ENCODE results near the gene RNF11. TPM values are rescaled to one million over a fixed set of nuclear protein-coding genes. Genes with fewer than 3 reads are reported as not detected.

RNF11 gene
- total RNA-seq, 2 donors from 2014 or later: 87.2 to 103 TPM

- DNase-seq (ENCODE audit: low spot score): no peak
- Histone ChIP-seq H3K27ac (peak overlapping the region; percentile 13), H3K36me3 (no peaks in the 10 kb centered on the region), H3K4me3 (no peak overlapping the region), H3K4me1 (peaks cover 0 to 83% of the 10 kb centered on the region in 2 donors), H3K9me3 (no peaks in the 10 kb centered on the region), H3K27me3 (no peaks in the 10 kb centered on the region)
- TF ChIP-seq, protein P1, sequence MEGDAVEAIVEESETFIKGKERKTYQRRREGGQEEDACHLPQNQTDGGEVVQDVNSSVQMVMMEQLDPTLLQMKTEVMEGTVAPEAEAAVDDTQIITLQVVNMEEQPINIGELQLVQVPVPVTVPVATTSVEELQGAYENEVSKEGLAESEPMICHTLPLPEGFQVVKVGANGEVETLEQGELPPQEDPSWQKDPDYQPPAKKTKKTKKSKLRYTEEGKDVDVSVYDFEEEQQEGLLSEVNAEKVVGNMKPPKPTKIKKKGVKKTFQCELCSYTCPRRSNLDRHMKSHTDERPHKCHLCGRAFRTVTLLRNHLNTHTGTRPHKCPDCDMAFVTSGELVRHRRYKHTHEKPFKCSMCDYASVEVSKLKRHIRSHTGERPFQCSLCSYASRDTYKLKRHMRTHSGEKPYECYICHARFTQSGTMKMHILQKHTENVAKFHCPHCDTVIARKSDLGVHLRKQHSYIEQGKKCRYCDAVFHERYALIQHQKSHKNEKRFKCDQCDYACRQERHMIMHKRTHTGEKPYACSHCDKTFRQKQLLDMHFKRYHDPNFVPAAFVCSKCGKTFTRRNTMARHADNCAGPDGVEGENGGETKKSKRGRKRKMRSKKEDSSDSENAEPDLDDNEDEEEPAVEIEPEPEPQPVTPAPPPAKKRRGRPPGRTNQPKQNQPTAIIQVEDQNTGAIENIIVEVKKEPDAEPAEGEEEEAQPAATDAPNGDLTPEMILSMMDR (IDR thresholded peaks at IDR 0.05): no peak
Measured at GRCh38 chr1:51264451-51264850, 28.4 kb downstream of the RNF11 start.

- DNase-seq (ENCODE audit: low spot score): no peak
- Histone ChIP-seq H3K27me3 (no peaks in the 10 kb centered on the region), H3K4me3 (no peak overlapping the region), H3K27ac (no peak overlapping the region), H3K36me3 (no peaks in the 10 kb centered on the region), H3K4me1 (peaks cover 0 to 75% of the 10 kb centered on the region in 2 donors), H3K9me3 (no peaks in the 10 kb centered on the region)
- TF ChIP-seq, protein P1 (IDR thresholded peaks at IDR 0.05): no peak
Measured at GRCh38 chr1:51265618-51266017, 29.5 kb downstream of the RNF11 start.

DNA sequence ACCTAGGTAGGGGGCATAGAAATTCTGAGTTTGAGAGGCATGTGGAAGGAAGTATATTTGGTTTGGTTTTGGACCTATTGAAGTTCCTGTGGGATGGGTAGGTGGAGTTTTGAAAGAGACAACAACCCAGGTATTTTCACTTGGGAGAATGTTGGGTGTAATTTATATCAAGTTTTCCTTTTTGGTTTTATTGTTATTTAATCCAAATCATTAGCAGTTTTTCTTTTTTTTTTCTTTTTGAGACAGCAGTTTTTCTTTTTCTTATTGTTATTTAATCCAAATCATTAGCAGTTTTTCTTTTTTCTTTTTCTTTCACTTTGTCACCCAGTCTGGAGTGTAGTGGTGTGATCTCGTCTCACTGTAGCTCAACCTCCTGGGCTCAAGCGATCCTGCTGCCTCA, 30.1 kb downstream of the RNF11 start:
- peaks cover 5% of the 10 kb centered on the region for H3K36me3 ChIP-seq
- H3K4me1 ChIP-seq: peaks cover 0 to 69% of the 10 kb centered on the region in 2 donors
- H3K27me3 ChIP-seq: no peaks in the 10 kb centered on the region
- H3K4me3 ChIP-seq: no peak overlapping the region
- TF ChIP-seq, protein P1 (IDR thresholded peaks at IDR 0.05): no peak
- DNase-seq (ENCODE audit: low spot score): no peak
- H3K27ac ChIP-seq: no peak overlapping the region
- H3K9me3 ChIP-seq: no peaks in the 10 kb centered on the region

GRCh38 chr1:51266791-51267190, 30.7 kb downstream of the RNF11 start:
- Histone ChIP-seq H3K36me3 (peaks cover 10% of the 10 kb centered on the region), H3K27ac (no peak overlapping the region), H3K4me1 (peaks cover 0 to 63% of the 10 kb centered on the region in 2 donors), H3K27me3 (no peaks in the 10 kb centered on the region), H3K4me3 (no peak overlapping the region), H3K9me3 (no peaks in the 10 kb centered on the region)
- TF ChIP-seq, protein P1 (IDR thresholded peaks at IDR 0.05): no peak
- DNase-seq (ENCODE audit: low spot score): no peak

DNA sequence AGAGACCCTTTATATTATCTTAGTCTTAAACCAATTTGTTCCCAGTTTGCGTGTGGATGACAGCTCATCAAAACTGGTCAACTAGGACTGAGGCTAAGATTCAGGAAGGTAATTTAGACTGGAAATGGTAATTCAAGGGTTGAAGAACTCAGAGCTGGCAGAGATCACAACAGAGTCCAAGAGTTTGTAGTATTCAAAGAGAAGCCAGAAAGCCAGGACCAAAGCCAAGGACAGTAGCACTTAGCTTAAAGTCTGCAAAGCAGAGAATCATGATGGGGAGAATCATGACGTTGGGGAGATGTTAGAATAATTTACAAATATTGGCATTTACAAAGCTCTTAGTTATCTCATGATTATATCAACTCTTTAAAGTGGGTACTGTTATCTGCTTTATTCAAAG, 32.6 kb downstream of the RNF11 start:
- Histone ChIP-seq H3K4me3 (no peak overlapping the region), H3K4me1 (peaks cover 0 to 52% of the 10 kb centered on the region in 2 donors), H3K9me3 (no peaks in the 10 kb centered on the region), H3K27me3 (no peaks in the 10 kb centered on the region), H3K27ac (peak overlapping the region in 1 of 2 donors; percentile 1), H3K36me3 (peaks cover 10% of the 10 kb centered on the region)
- DNase-seq (ENCODE audit: low spot score): no peak
- TF ChIP-seq, protein P1 (IDR thresholded peaks at IDR 0.05): no peak

GRCh38 chr1:51270751-51271150, 34.7 kb downstream of the RNF11 start:
- Histone ChIP-seq H3K27me3 (no peaks in the 10 kb centered on the region), H3K27ac (no peak overlapping the region), H3K36me3 (peaks cover 10% of the 10 kb centered on the region), H3K9me3 (no peaks in the 10 kb centered on the region), H3K4me3 (no peak overlapping the region), H3K4me1 (peaks cover 0 to 31% of the 10 kb centered on the region in 2 donors)
- DNase-seq (ENCODE audit: low spot score): no peak
- TF ChIP-seq, protein P1 (IDR thresholded peaks at IDR 0.05): no peak

All from right atrium auricular region (tissue), 2 donors.